Nephron (organoid): ENCODE results near the gene UPK2.

Experiments
- H3K27ac Mint-ChIP-seq, 3 experiments: 2 replicates each; pipeline ENCODE4 v1.8.0; 2020; ENCODE audit warnings: mixed read lengths in 3 of 3, mild to moderate bottlenecking in 2 of 3, moderate library complexity in 1 of 3
- H3K27me3 Mint-ChIP-seq: 2 replicates; pipeline ENCODE4 v1.8.0; 2021; ENCODE audit warnings: low read depth, mild to moderate bottlenecking, moderate library complexity, mixed read lengths
- H3K36me3 Mint-ChIP-seq: 2 replicates; pipeline ENCODE4 v1.8.0; 2020; ENCODE audit warnings: low read depth, mixed read lengths
- H3K4me1 Mint-ChIP-seq: 2 replicates; pipeline ENCODE4 v1.8.0; 2020; ENCODE audit warnings: mixed read lengths
- H3K4me3 Mint-ChIP-seq, 3 experiments: 2 replicates each; pipeline ENCODE4 v1.8.0; 2020; ENCODE audit warnings: mild to moderate bottlenecking in 3 of 3, mixed read lengths in 3 of 3, moderate library complexity in 2 of 3
- H3K9me3 Mint-ChIP-seq: 2 replicates; pipeline ENCODE4 v1.8.0; 2020; ENCODE audit warnings: mixed read lengths
- CTCF ChIP-seq, 3 experiments: fragments of 200-600 bp; sonication (generic); IDR thresholded peaks; one replicate each; pipeline ENCODE4 v1.5.0; 2021; ENCODE audit warnings: antibody characterized with exemption in 3 of 3; ENCODE audit not compliant: unreplicated experiment in 3 of 3

The UPK2 gene

GRCh38 chr11:118927554-118928100 is 28.5 kb upstream of the UPK2 start:
- no peaks in the 10 kb centered on the region for H3K9me3 Mint-ChIP-seq
- H3K27ac Mint-ChIP-seq = peak overlapping the region; percentile 96 to 99 (median 98)
- peak overlapping the region; percentile 91 to 97 (median 95) for H3K4me3 Mint-ChIP-seq
- no peak for TF ChIP-seq CTCF (IDR thresholded peaks at IDR 0.05; ENCODE audit: unreplicated experiment in 3 of 3)
- H3K27me3 Mint-ChIP-seq = peaks cover 6% of the 10 kb centered on the region
- H3K4me1 Mint-ChIP-seq = peaks cover 52% of the 10 kb centered on the region
- no peaks in the 10 kb centered on the region for H3K36me3 Mint-ChIP-seq

DNA sequence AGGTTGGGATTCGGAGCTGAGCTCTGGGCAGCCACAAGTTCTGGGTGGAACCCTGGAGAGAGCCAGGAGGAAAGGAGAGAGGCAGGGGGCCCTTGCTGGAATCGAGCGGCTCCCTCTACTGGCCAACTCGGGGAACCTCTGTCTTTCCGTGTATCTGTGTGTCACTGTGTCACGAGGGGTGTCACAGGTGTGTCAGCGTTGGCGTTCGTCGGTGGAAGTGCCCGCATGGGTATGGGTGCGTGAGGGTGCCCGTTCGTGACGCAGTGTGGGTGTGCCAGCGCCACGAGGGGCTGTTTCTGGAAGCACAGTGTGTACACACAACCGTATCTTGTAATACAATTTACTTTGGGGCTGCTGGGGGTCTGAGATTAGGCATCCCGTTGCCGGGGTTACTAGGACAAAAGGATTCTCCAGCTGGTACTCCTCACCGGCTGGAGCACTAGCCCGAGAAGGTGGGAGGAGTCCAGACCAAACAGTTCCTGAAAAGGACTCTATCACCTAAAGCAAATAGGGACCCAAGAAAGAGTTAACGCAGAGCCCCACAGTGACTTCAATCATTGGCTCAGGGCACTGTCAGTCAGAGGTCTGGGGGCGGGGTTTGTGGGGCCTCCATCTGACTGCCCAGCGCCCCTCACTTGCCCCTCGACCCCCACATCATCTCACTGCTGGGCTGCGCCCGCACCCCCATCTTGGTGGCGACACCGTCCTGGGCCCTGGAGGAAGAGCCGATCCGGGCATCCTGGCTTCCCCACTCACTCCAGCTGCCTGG is 27.8 kb upstream of the UPK2 start:
- peaks cover 51% of the 10 kb centered on the region for H3K4me1 Mint-ChIP-seq

GRCh38 chr11:118928870-118929500 is 27.1 kb upstream of the UPK2 start:
- Mint-ChIP-seq H3K27me3 (peaks cover 6% of the 10 kb centered on the region), H3K4me1 (peaks cover 50% of the 10 kb centered on the region), H3K27ac (peak overlapping the region; percentile 96 to 99 (median 98)), H3K4me3 (peak overlapping the region; percentile 91 to 97 (median 95)), H3K9me3 (no peaks in the 10 kb centered on the region), H3K36me3 (no peaks in the 10 kb centered on the region)
- peak in 1 of 3 experiments; percentile 6 for TF ChIP-seq CTCF (IDR thresholded peaks at IDR 0.05; ENCODE audit: unreplicated experiment in 3 of 3)

More for the DNA sequence above, 27.8 kb upstream of the UPK2 start:
- Mint-ChIP-seq H3K4me3 (peak overlapping the region; percentile 91 to 97 (median 95)), H3K27me3 (peaks cover 6% of the 10 kb centered on the region), H3K27ac (peak overlapping the region; percentile 96 to 99 (median 98)), H3K9me3 (no peaks in the 10 kb centered on the region), H3K36me3 (no peaks in the 10 kb centered on the region)
- peak; percentile 92 to 96 (median 93) for TF ChIP-seq CTCF (IDR thresholded peaks at IDR 0.05; ENCODE audit: unreplicated experiment in 3 of 3)

DNA sequence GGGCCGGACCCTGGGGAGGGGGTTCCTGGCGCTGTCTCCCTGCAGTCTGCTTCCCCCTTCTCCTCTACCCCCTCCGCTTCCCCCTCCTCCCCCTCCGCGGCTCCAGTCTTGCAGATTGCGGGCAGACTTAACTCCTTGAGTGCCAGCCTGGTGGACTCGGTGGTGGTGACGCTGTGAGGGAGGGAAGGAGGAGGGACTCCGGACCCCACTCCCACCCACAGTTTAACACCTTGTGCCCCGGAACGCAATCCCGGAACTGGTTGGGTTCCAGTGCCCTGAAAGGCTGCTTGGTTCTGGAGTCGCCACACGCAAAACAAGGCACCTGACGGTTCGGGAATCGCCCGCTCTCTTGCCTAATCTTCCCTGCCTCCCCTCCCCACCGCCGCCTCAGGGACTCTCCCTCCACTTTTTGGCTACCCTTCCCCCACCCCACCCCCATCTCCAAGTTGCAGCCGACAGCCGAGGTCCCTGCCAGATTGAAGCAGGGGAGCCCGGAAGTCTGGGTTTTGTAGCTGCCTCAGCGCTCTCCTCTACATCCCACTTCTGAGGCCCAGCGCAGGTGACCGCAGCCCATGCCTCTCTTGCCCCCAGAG is 26.5 kb upstream of the UPK2 start:
- Mint-ChIP-seq H3K36me3 (no peaks in the 10 kb centered on the region), H3K4me3 (peak overlapping the region; percentile 91 to 97 (median 95)), H3K4me1 (peaks cover 44% of the 10 kb centered on the region), H3K27me3 (peaks cover 6% of the 10 kb centered on the region), H3K9me3 (no peaks in the 10 kb centered on the region), H3K27ac (peak overlapping the region; percentile 89 to 99 (median 98))
- peak in 1 of 3 experiments; percentile 2 for TF ChIP-seq CTCF (IDR thresholded peaks at IDR 0.05; ENCODE audit: unreplicated experiment in 3 of 3)

GRCh38 chr11:118930094-118930712 is 25.9 kb upstream of the UPK2 start:
- no peaks in the 10 kb centered on the region for H3K36me3 Mint-ChIP-seq
- peak overlapping the region; percentile 91 to 97 (median 95) for H3K4me3 Mint-ChIP-seq
- peaks cover 6% of the 10 kb centered on the region for H3K27me3 Mint-ChIP-seq
- TF ChIP-seq CTCF (IDR thresholded peaks at IDR 0.05; ENCODE audit: unreplicated experiment in 3 of 3) = peak; percentile 90 to 94 (median 93)
- H3K9me3 Mint-ChIP-seq = no peaks in the 10 kb centered on the region
- H3K4me1 Mint-ChIP-seq = peaks cover 44% of the 10 kb centered on the region
- peak overlapping the region; percentile 89 to 99 (median 98) for H3K27ac Mint-ChIP-seq
